HepG2 (cell line): ENCODE measurements around the gene HENMT1. TPM values are rescaled to one million over a fixed set of nuclear protein-coding genes. Genes with fewer than 3 reads are reported as not detected.

Experiments
- ATAC-seq: fragments of 200-7000 bp; cut with Tn5 transposase; 3 replicates; pipeline ENCODE4 v1.9.1; 2020; ENCODE audit warnings: mild to moderate bottlenecking, moderate library complexity
- BruUV-seq: library from RNA; stranded (reverse); fragments of 400-500 nt; replicated peaks from 2 replicates; lab custom pipeline; 2021; lab: Mats Ljungman, UMichigan
- CTCF ChIA-PET: fragments of 300-600 bp; formaldehyde crosslinking; extraction: SDS; loops from one replicate; lab custom pipeline; 2021; ENCODE audit warnings: low total read pairs, inconsistent platforms, low intra/inter-chr PET ratio; lab: Yijun Ruan, JAX
- POLR2A ChIA-PET: fragments of 350-600 bp; sonication (Branson Sonifier 250); formaldehyde crosslinking; loops from one replicate; lab custom pipeline; 2020; ENCODE audit warnings: antibody characterized with exemption, inconsistent platforms; lab: Yijun Ruan, JAX
- DNase-seq: peaks from one replicate; pipeline ENCODE4 v3.0.0-alpha.2; 2015; ENCODE audit warnings: low spot score
- FAIRE-seq: peaks from 3 replicates; lab custom pipeline; 2011; peaks lifted over from hg19 to GRCh38; lab: Jason Lieb, UNC
- H2AFZ ChIP-seq: one replicate; pipeline ENCODE4 v1.6.1; 2011; ENCODE audit warnings: low read length, inconsistent platforms
- H3K27ac ChIP-seq: fragments of 300-600 bp; 3 replicates; pipeline ENCODE4 v1.8.0; 2011; ENCODE audit warnings: mixed run types, mild to moderate bottlenecking, mixed read lengths, low read length, inconsistent platforms; ENCODE audit not compliant: insufficient read depth; ENCODE audit errors: extremely low read length
- H3K27me3 ChIP-seq, 2 experiments: fragments of 200-600 bp in 1 of 2; 2 replicates in 1 of 2; 3 replicates in 1 of 2; pipeline versions ENCODE4 v1.6.0 to v1.8.0; 2011; ENCODE audit warnings: low read length in 2 of 2, mild to moderate bottlenecking in 2 of 2, moderate library complexity in 2 of 2, inconsistent platforms in 1 of 2; ENCODE audit not compliant: insufficient read depth in 2 of 2, control insufficient read depth in 1 of 2
- H3K36me3 ChIP-seq, 2 experiments: fragments of 200-600 bp in 1 of 2; replicated peaks in 1 of 2; 2 replicates in 1 of 2; 3 replicates in 1 of 2; pipeline versions ENCODE4 v1.5.1 to v1.8.0; 2011; ENCODE audit warnings: low read length in 2 of 2, inconsistent platforms in 1 of 2; ENCODE audit not compliant: insufficient read depth in 2 of 2, control insufficient read depth in 1 of 2
- H3K4me1 ChIP-seq: 2 replicates; pipeline ENCODE4 v1.5.1; 2012; ENCODE audit warnings: low read length, inconsistent platforms; ENCODE audit not compliant: insufficient read depth
- H3K4me2 ChIP-seq: 2 replicates; pipeline ENCODE4 v1.6.0; 2011; ENCODE audit warnings: low read depth, low read length, inconsistent platforms
- H3K4me3 ChIP-seq, 3 experiments: fragments of 200-600 bp in 1 of 3; sonication (generic), shearing (Covaris generic) in 1 of 3; replicated peaks in 1 of 3; 2 replicates each; pipeline ENCODE4 v1.5.1; 2011 to 2016; ENCODE audit warnings: low read length in 3 of 3, inconsistent platforms in 2 of 3, low read depth in 2 of 3, mild to moderate bottlenecking in 2 of 3, control low read depth in 1 of 3, mixed read lengths in 1 of 3; ENCODE audit not compliant: insufficient read depth in 1 of 3
- H3K79me2 ChIP-seq: one replicate; pipeline ENCODE4 v1.6.1; 2011; ENCODE audit warnings: low read length, inconsistent platforms; ENCODE audit not compliant: insufficient read depth
- H3K9ac ChIP-seq: 2 replicates; pipeline ENCODE4 v1.6.0; 2011; ENCODE audit warnings: mild to moderate bottlenecking, low read depth, low read length, inconsistent platforms; ENCODE audit not compliant: insufficient read depth
- H3K9me3 ChIP-seq: 2 replicates; pipeline ENCODE4 v1.5.1; 2012; ENCODE audit warnings: mild to moderate bottlenecking, low read length
- H4K20me1 ChIP-seq: 2 replicates; pipeline ENCODE4 v1.6.0; 2011; ENCODE audit warnings: inconsistent platforms, mild to moderate bottlenecking, low read length, moderate library complexity; ENCODE audit not compliant: insufficient read depth
- ATRX ChIP-seq: sonication (generic); formaldehyde crosslinking; IDR thresholded peaks from 2 replicates; pipeline ENCODE4 v1.4.0; 2020; ENCODE audit warnings: missing genetic modification reagents, borderline replicate concordance
- HCFC1 ChIP-seq: fragments of 150-350 bp; IDR thresholded peaks from 2 replicates; pipeline ENCODE4 v1.6.1; 2014; ENCODE audit warnings: low read depth, low read length
- KDM5B ChIP-seq: sonication (generic); formaldehyde crosslinking; IDR thresholded peaks from 2 replicates; pipeline ENCODE4 v1.4.0; 2020; ENCODE audit warnings: missing genetic modification reagents, mild to moderate bottlenecking, borderline replicate concordance
- RBFOX2 ChIP-seq: fragments of 200-400 bp; formaldehyde crosslinking; IDR thresholded peaks from 2 replicates; pipeline ENCODE4 v1.6.1; 2017; ENCODE audit warnings: low read depth, mild to moderate bottlenecking, low read length
- RBM22 ChIP-seq: fragments of 200-400 bp; formaldehyde crosslinking; optimal IDR thresholded peaks from 2 replicates; pipeline ENCODE3; 2017; ENCODE audit warnings: mild to moderate bottlenecking, low read length, moderate library complexity
- RFXANK ChIP-seq: IDR thresholded peaks from 2 replicates; pipeline ENCODE4 v1.6.1; 2016
- YEATS4 ChIP-seq: sonication (generic); formaldehyde crosslinking; IDR thresholded peaks from 2 replicates; pipeline ENCODE4 v1.4.0; 2020; ENCODE audit warnings: missing genetic modification reagents, borderline replicate concordance
- ZFP82 ChIP-seq: sonication (generic); formaldehyde crosslinking; IDR thresholded peaks from 2 replicates; pipeline ENCODE4 v1.5.1; 2020; ENCODE audit warnings: mild to moderate bottlenecking, missing genetic modification reagents, borderline replicate concordance
- ZNF367 ChIP-seq: sonication (generic); formaldehyde crosslinking; IDR thresholded peaks from 2 replicates; pipeline ENCODE4 v1.4.0; 2020; ENCODE audit warnings: missing genetic modification reagents, borderline replicate concordance
- WGBS: methylation state at CpG from one replicate; pipeline ENCODE4 v1.1.6; 2017; ENCODE audit warnings: low lambda C conversion rate; 5-methylcytosine and 5-hydroxymethylcytosine counted together
- in situ Hi-C: cut with HindIII; loops from 2 replicates; pipeline ENCODE4 v1.10.0; 2017; ENCODE audit warnings: low pct_unique_long_range_greater_than_20kb; ENCODE audit not compliant: extremely low pct_ligation_motif_present
- intact Hi-C: fragments of 100-400 bp; cut with micrococcal nuclease; formaldehyde crosslinking; loops from one replicate; pipeline ENCODE4 v1.10.0; 2022; ENCODE audit not compliant: unreplicated experiment
- polyA plus RNA-seq, 8 experiments: library from polyadenylated mRNA; depleted of rRNA in 3 of 8; stranded (reverse) in 7 of 8; unstranded in 1 of 8; fragments of >200 nt; fragmentation: Illumina TruSeq in 4 of 8; extraction: Trizol in 4 of 8; gene quantifications; 2 replicates each; pipeline versions ENCODE4 v1.2.1 to v1.2.3, GENCODE V29; 2011 to 2016; ENCODE audit warnings: low read depth in 4 of 8, missing spikeins in 1 of 8, mixed read lengths in 1 of 8; ENCODE audit not compliant: insufficient read depth in 1 of 8
- total RNA-seq, 5 experiments: library from RNA; depleted of rRNA; stranded (reverse); fragments of >200 nt; fragmentation: Illumina TruSeq; extraction: Trizol; gene quantifications; 2 replicates each; pipeline ENCODE4 v1.2.3, GENCODE V29; 2016; ENCODE audit warnings: low read depth in 1 of 5
- TF ChIP-seq, protein P1 (sequence below): IDR thresholded peaks from 2 replicates; pipeline ENCODE4 v1.6.1; 2012; ENCODE audit warnings: inconsistent platforms

HENMT1 gene
- total and polyA plus RNA-seq, 2 of the 13 experiments (the other 11 are each of a cell fraction or from before 2014, with no cell fraction given) = not detected

DNA sequence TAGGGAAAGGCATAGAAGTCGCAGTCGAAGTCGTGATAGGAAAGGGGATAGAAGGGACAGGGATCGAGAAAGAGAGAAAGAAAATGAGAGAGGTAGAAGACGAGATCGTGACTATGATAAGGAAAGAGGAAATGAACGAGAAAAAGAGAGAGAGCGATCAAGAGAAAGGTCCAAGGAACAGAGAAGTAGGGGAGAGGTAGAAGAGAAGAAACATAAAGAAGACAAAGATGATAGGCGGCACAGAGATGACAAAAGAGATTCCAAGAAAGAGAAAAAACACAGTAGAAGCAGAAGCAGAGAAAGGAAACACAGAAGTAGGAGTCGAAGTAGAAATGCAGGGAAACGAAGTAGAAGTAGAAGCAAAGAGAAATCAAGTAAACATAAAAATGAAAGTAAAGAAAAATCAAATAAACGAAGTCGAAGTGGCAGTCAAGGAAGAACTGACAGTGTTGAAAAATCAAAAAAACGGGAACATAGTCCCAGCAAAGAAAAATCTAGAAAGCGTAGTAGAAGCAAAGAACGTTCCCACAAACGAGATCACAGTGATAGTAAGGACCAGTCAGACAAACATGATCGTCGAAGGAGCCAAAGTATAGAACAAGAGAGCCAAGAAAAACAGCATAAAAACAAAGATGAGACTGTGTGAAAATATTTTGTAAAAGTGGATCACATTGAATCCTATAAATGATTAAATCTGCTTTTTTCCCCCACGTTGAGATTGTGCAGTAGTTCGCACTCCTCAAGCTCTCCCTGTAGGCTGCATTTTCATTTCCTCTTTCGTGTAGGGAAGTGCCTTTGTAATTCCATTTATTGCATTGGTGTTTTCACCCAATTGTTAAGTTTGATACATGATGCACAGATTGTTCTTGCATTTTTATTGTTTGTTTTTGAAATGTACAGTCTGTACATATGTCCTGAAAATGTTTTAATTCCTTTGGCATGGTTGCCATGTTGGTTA lies 38.8 kb upstream of the HENMT1 start:
- Histone ChIP-seq H3K4me3 (no peak overlapping the region), H3K79me2 (peaks cover 15% of the 10 kb centered on the region), H3K4me1 (peaks cover 12% of the 10 kb centered on the region), H4K20me1 (peaks cover 9% of the 10 kb centered on the region), H2AFZ (no peak overlapping the region)
- in situ Hi-C loops = no loop called here
- ATAC-seq = no peak
- no peak for FAIRE-seq
- TF ChIP-seq RBFOX2 = 0 out of 2 replicates have a peak, but pooled peaks have one; percentile 38
- TF ChIP-seq YEATS4 = no peak
- no peak for TF ChIP-seq ZFP82 (CRISPR knock-in tag)
- TF ChIP-seq HCFC1 = no peak
- TF ChIP-seq, protein P1, sequence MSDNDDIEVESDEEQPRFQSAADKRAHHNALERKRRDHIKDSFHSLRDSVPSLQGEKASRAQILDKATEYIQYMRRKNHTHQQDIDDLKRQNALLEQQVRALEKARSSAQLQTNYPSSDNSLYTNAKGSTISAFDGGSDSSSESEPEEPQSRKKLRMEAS = no peak
- TF ChIP-seq ATRX (CRISPR knock-in tag) = no peak
- no peak for TF ChIP-seq ZNF367
- TF ChIP-seq RFXANK (CRISPR knock-in tag) = no peak
- TF ChIP-seq RBM22 = peak; percentile 76
- no peak for TF ChIP-seq KDM5B (CRISPR knock-in tag)
- TF ChIP-seq, all 625 proteins: peak for 2
- no peaks in the 10 kb centered on the region; a peak in 1 of 5 replicates for H3K27me3 ChIP-seq
- ChIA-PET POLR2A (no interaction called here), CTCF (no interaction called here)
- DNase-seq = no peak
- no peak overlapping the region for H3K9ac ChIP-seq
- peaks cover 15 to 47% of the 10 kb centered on the region in 2 experiments for H3K36me3 ChIP-seq
- intact Hi-C loops = no loop called here
- H3K4me2 ChIP-seq = no peak overlapping the region
- H3K9me3 ChIP-seq = no peaks in the 10 kb centered on the region
- BruUV-seq = TSS peak; percentile 39
- H3K27ac ChIP-seq = no peak overlapping the region
- 96% methylated on average over 22 of the region's 22 CpGs for WGBS
